ENCODE data around the gene QSOX2.
A peak's percentile ranks its signal among the peaks of the same experiment; 100 is the strongest.

Gene QSOX2

GRCh38 chr9:136196404-136197083, 49.1 kb downstream of the QSOX2 start:
- H3K4me3 ChIP-seq (ENCODE audit: low read depth, low read length), result peak overlapping the region; percentile 19
- H3K27me3 ChIP-seq (ENCODE audit: control insufficient read depth, insufficient read depth, low read length), result peaks cover 91% of the 10 kb centered on the region
- H3K36me3 ChIP-seq (ENCODE audit: control insufficient read depth, insufficient read depth, low read length), result no peaks in the 10 kb centered on the region
- no peak overlapping the region for H3K9ac ChIP-seq (ENCODE audit: low read depth, low read length)
- peaks cover 7% of the 10 kb centered on the region for H3K4me1 ChIP-seq (ENCODE audit: control insufficient read depth, insufficient read depth, low read length)
- no peaks in the 10 kb centered on the region for H3K9me3 ChIP-seq (ENCODE audit: control insufficient read depth, insufficient read depth, low read length)

- Histone ChIP-seq H3K9me3 (ENCODE audit: control insufficient read depth, insufficient read depth, low read length) (no peaks in the 10 kb centered on the region), H3K9ac (ENCODE audit: low read depth, low read length) (no peak overlapping the region), H3K4me1 (ENCODE audit: control insufficient read depth, insufficient read depth, low read length) (peaks cover 7% of the 10 kb centered on the region), H3K36me3 (ENCODE audit: control insufficient read depth, insufficient read depth, low read length) (no peaks in the 10 kb centered on the region), H3K27me3 (ENCODE audit: control insufficient read depth, insufficient read depth, low read length) (peaks cover 86% of the 10 kb centered on the region), H3K4me3 (ENCODE audit: low read depth, low read length) (no peak overlapping the region)
Measured at GRCh38 chr9:136194540-136194939, 51.1 kb downstream of the QSOX2 start.

- Histone ChIP-seq H3K4me1 (ENCODE audit: control insufficient read depth, insufficient read depth, low read length) (peaks cover 7% of the 10 kb centered on the region), H3K36me3 (ENCODE audit: control insufficient read depth, insufficient read depth, low read length) (no peaks in the 10 kb centered on the region), H3K9ac (ENCODE audit: low read depth, low read length) (no peak overlapping the region), H3K4me3 (ENCODE audit: low read depth, low read length) (no peak overlapping the region), H3K9me3 (ENCODE audit: control insufficient read depth, insufficient read depth, low read length) (no peaks in the 10 kb centered on the region), H3K27me3 (ENCODE audit: control insufficient read depth, insufficient read depth, low read length) (peaks cover 82% of the 10 kb centered on the region)
Measured at GRCh38 chr9:136193891-136194279, 51.7 kb downstream of the QSOX2 start.

GRCh38 chr9:136193127-136193890, 52.3 kb downstream of the QSOX2 start:
- no peak overlapping the region for H3K9ac ChIP-seq (ENCODE audit: low read depth, low read length)
- peak overlapping the region; percentile 30 for H3K4me3 ChIP-seq (ENCODE audit: low read depth, low read length)
- no peaks in the 10 kb centered on the region for H3K36me3 ChIP-seq (ENCODE audit: control insufficient read depth, insufficient read depth, low read length)

GRCh38 chr9:136192289-136193126, 53.1 kb downstream of the QSOX2 start:
- H3K9me3 ChIP-seq (ENCODE audit: control insufficient read depth, insufficient read depth, low read length), result no peaks in the 10 kb centered on the region
- peaks cover 7% of the 10 kb centered on the region for H3K4me1 ChIP-seq (ENCODE audit: control insufficient read depth, insufficient read depth, low read length)
- H3K4me3 ChIP-seq (ENCODE audit: low read depth, low read length), result peak overlapping the region; percentile 30
- H3K27me3 ChIP-seq (ENCODE audit: control insufficient read depth, insufficient read depth, low read length), result peaks cover 69% of the 10 kb centered on the region
- no peaks in the 10 kb centered on the region for H3K36me3 ChIP-seq (ENCODE audit: control insufficient read depth, insufficient read depth, low read length)
- H3K9ac ChIP-seq (ENCODE audit: low read depth, low read length), result no peak overlapping the region

More at GRCh38 chr9:136193127-136193890, 52.3 kb downstream of the QSOX2 start:
- Histone ChIP-seq H3K4me1 (ENCODE audit: control insufficient read depth, insufficient read depth, low read length) (peaks cover 7% of the 10 kb centered on the region), H3K9me3 (ENCODE audit: control insufficient read depth, insufficient read depth, low read length) (no peaks in the 10 kb centered on the region), H3K27me3 (ENCODE audit: control insufficient read depth, insufficient read depth, low read length) (peaks cover 77% of the 10 kb centered on the region)

- peaks cover 7% of the 10 kb centered on the region for H3K4me1 ChIP-seq (ENCODE audit: control insufficient read depth, insufficient read depth, low read length)
- peaks cover 65% of the 10 kb centered on the region for H3K27me3 ChIP-seq (ENCODE audit: control insufficient read depth, insufficient read depth, low read length)
- H3K4me3 ChIP-seq (ENCODE audit: low read depth, low read length), result no peak overlapping the region
- H3K9ac ChIP-seq (ENCODE audit: low read depth, low read length), result no peak overlapping the region
- no peaks in the 10 kb centered on the region for H3K36me3 ChIP-seq (ENCODE audit: control insufficient read depth, insufficient read depth, low read length)
- no peaks in the 10 kb centered on the region for H3K9me3 ChIP-seq (ENCODE audit: control insufficient read depth, insufficient read depth, low read length)
Measured at GRCh38 chr9:136191960-136192286, 53.7 kb downstream of the QSOX2 start.

GRCh38 chr9:136191099-136191959, 54.3 kb downstream of the QSOX2 start:
- peaks cover 5% of the 10 kb centered on the region for H3K4me1 ChIP-seq (ENCODE audit: control insufficient read depth, insufficient read depth, low read length)
- no peak overlapping the region for H3K9ac ChIP-seq (ENCODE audit: low read depth, low read length)
- H3K4me3 ChIP-seq (ENCODE audit: low read depth, low read length), result no peak overlapping the region
- peaks cover 59% of the 10 kb centered on the region for H3K27me3 ChIP-seq (ENCODE audit: control insufficient read depth, insufficient read depth, low read length)
- H3K36me3 ChIP-seq (ENCODE audit: control insufficient read depth, insufficient read depth, low read length), result no peaks in the 10 kb centered on the region
- H3K9me3 ChIP-seq (ENCODE audit: control insufficient read depth, insufficient read depth, low read length), result no peaks in the 10 kb centered on the region

- Histone ChIP-seq H3K4me1 (ENCODE audit: control insufficient read depth, insufficient read depth, low read length) (peaks cover 2% of the 10 kb centered on the region), H3K27me3 (ENCODE audit: control insufficient read depth, insufficient read depth, low read length) (peaks cover 52% of the 10 kb centered on the region), H3K36me3 (ENCODE audit: control insufficient read depth, insufficient read depth, low read length) (no peaks in the 10 kb centered on the region), H3K9ac (ENCODE audit: low read depth, low read length) (no peak overlapping the region), H3K4me3 (ENCODE audit: low read depth, low read length) (no peak overlapping the region), H3K9me3 (ENCODE audit: control insufficient read depth, insufficient read depth, low read length) (no peaks in the 10 kb centered on the region)
Measured at GRCh38 chr9:136190656-136191055, 55.0 kb downstream of the QSOX2 start.

- Histone ChIP-seq H3K36me3 (ENCODE audit: control insufficient read depth, insufficient read depth, low read length) (no peaks in the 10 kb centered on the region), H3K9ac (ENCODE audit: low read depth, low read length) (no peak overlapping the region), H3K9me3 (ENCODE audit: control insufficient read depth, insufficient read depth, low read length) (no peaks in the 10 kb centered on the region), H3K27me3 (ENCODE audit: control insufficient read depth, insufficient read depth, low read length) (peaks cover 49% of the 10 kb centered on the region), H3K4me1 (ENCODE audit: control insufficient read depth, insufficient read depth, low read length) (peaks cover under 1% of the 10 kb centered on the region), H3K4me3 (ENCODE audit: low read depth, low read length) (no peak overlapping the region)
Measured at GRCh38 chr9:136190237-136190601, 55.4 kb downstream of the QSOX2 start.

- Histone ChIP-seq H3K27me3 (ENCODE audit: control insufficient read depth, insufficient read depth, low read length) (peaks cover 43% of the 10 kb centered on the region), H3K9ac (ENCODE audit: low read depth, low read length) (no peak overlapping the region)
Measured at GRCh38 chr9:136189394-136190236, 56.0 kb downstream of the QSOX2 start.

More at GRCh38 chr9:136189394-136190236, 56.0 kb downstream of the QSOX2 start:
- Histone ChIP-seq H3K36me3 (ENCODE audit: control insufficient read depth, insufficient read depth, low read length) (no peaks in the 10 kb centered on the region), H3K4me3 (ENCODE audit: low read depth, low read length) (no peak overlapping the region), H3K4me1 (ENCODE audit: control insufficient read depth, insufficient read depth, low read length) (no peaks in the 10 kb centered on the region), H3K9me3 (ENCODE audit: control insufficient read depth, insufficient read depth, low read length) (no peaks in the 10 kb centered on the region)

Data from iPS-15b (cell line).